OCI-LY7 (cell line): ENCODE results near the gene ARRB1. TPM values are rescaled to one million over a fixed set of nuclear protein-coding genes. Genes with fewer than 3 reads are reported as not detected.

Experiments used
- Bru-seq: library from RNA; stranded (reverse); fragments of 400-500 nt; gene quantifications from one replicate; lab custom pipeline; 2021; lab: Mats Ljungman, UMichigan
- BruChase-seq, 2 experiments: library from RNA; stranded (reverse); fragments of 400-500 nt; gene quantifications; one replicate each; lab custom pipeline; 2021; lab: Mats Ljungman, UMichigan
- BruUV-seq: library from RNA; stranded (reverse); fragments of 400-500 nt; replicated peaks from 2 replicates; lab custom pipeline; 2021; lab: Mats Ljungman, UMichigan
- CTCF ChIA-PET: fragments of 300-600 bp; sonication (Branson Sonifier 250); formaldehyde crosslinking; loops from one replicate; lab custom pipeline; 2022; ENCODE audit warnings: antibody characterized with exemption; ENCODE audit not compliant: unreplicated experiment; lab: Charles Lee
- POLR2A ChIA-PET: fragments of 300-600 bp; sonication (Branson Sonifier 250); formaldehyde crosslinking; loops from one replicate; lab custom pipeline; 2022; ENCODE audit warnings: antibody characterized with exemption; lab: Charles Lee
- DNase-seq: peaks from one replicate; pipeline ENCODE4 v3.0.0-alpha.2; 2015; ENCODE audit warnings: low spot score
- H2AFZ ChIP-seq: fragments of 200-600 bp; sonication (generic), shearing (Covaris generic); 2 replicates; pipeline ENCODE4 v1.6.1; 2014; ENCODE audit warnings: mild to moderate bottlenecking, antibody characterized with exemption, low read length, moderate library complexity
- H3K27ac ChIP-seq: fragments of 200-600 bp; sonication (generic); 2 replicates; pipeline ENCODE4 v1.5.1; 2014; ENCODE audit warnings: mixed run types, low read depth, mild to moderate bottlenecking, moderate library complexity, low read length, inconsistent platforms; ENCODE audit not compliant: poor library complexity, severe bottlenecking
- H3K36me3 ChIP-seq: fragments of 200-600 bp; sonication (generic); 2 replicates; pipeline ENCODE4 v1.6.1; 2014; ENCODE audit warnings: mild to moderate bottlenecking, antibody characterized with exemption, low read length, moderate library complexity, mixed read lengths; ENCODE audit not compliant: insufficient read depth
- H3K4me1 ChIP-seq: fragments of 200-600 bp; sonication (generic); 2 replicates; pipeline ENCODE4 v1.5.1; 2014; ENCODE audit warnings: mild to moderate bottlenecking, low read length; ENCODE audit not compliant: insufficient read depth, poor library complexity, severe bottlenecking
- H3K4me2 ChIP-seq: fragments of 200-600 bp; sonication (generic); 2 replicates; pipeline ENCODE4 v1.6.1; 2014; ENCODE audit warnings: mild to moderate bottlenecking, low read length
- H3K4me3 ChIP-seq: fragments of 200-600 bp; sonication (generic); 2 replicates; pipeline ENCODE4 v1.5.1; 2014; ENCODE audit warnings: mild to moderate bottlenecking, low read depth, low read length; ENCODE audit not compliant: poor library complexity, severe bottlenecking
- H3K79me2 ChIP-seq: fragments of 200-600 bp; sonication (generic); 2 replicates; pipeline ENCODE4 v1.6.1; 2016; ENCODE audit warnings: low read depth, mild to moderate bottlenecking, low read length, moderate library complexity, mixed read lengths; ENCODE audit not compliant: insufficient read depth
- H3K9me2 ChIP-seq: fragments of 200-600 bp; sonication (generic); 2 replicates; pipeline ENCODE4 v1.6.1; 2016; ENCODE audit warnings: mild to moderate bottlenecking, low read length, mixed read lengths; ENCODE audit not compliant: insufficient read depth
- H3K9me3 ChIP-seq: fragments of 200-600 bp; sonication (generic); 2 replicates; pipeline ENCODE4 v1.6.1; 2014; ENCODE audit warnings: mild to moderate bottlenecking, mixed run types, low read length, mixed read lengths
- H4K20me1 ChIP-seq: fragments of 200-600 bp; sonication (generic); 2 replicates; pipeline ENCODE4 v1.6.1; 2014; ENCODE audit warnings: mild to moderate bottlenecking, antibody characterized with exemption, low read length, moderate library complexity, mixed read lengths; ENCODE audit not compliant: insufficient read depth
- CTCF ChIP-seq: fragments of 200-600 bp; sonication (generic); conservative IDR thresholded peaks from 2 replicates; pipeline ENCODE4 v1.5.1; 2014; ENCODE audit warnings: mild to moderate bottlenecking, antibody characterized with exemption, low read length, moderate library complexity, mixed read lengths
- EZH2phosphoT487 ChIP-seq: fragments of 200-600 bp; sonication (generic); IDR thresholded peaks from 2 replicates; pipeline ENCODE4 v1.6.1; 2018; ENCODE audit warnings: low read depth, borderline replicate concordance, mild to moderate bottlenecking, mixed run types, antibody characterized with exemption, low read length, moderate library complexity, mixed read lengths
- intact Hi-C: fragments of 100-400 bp; cut with micrococcal nuclease; formaldehyde crosslinking; loops from one replicate; pipeline ENCODE4 v1.10.0; 2022; ENCODE audit not compliant: unreplicated experiment
- long read RNA-seq: library from polyadenylated mRNA; stranded (forward); transcript quantifications from one replicate; pipeline ENCODE4 v2.0.0, GENCODE V29; 2022
- total RNA-seq, 2 experiments: library from RNA; depleted of rRNA in 1 of 2; stranded (reverse); fragments of >200 nt in 1 of 2; shearing (Covaris generic) in 1 of 2; gene quantifications; 2 replicates each; pipeline ENCODE4 v1.2.3, GENCODE V29; 2014 to 2022

ARRB1 gene
- not detected in 2 replicates for total RNA-seq (2014; rRNA removed; shearing (Covaris generic))
- not detected in 2 replicates for total RNA-seq (2022)
- Bru-seq, nascent RNA = not detected
- BruChase-seq, experiment 1, labeled RNA remaining after a 6-hour chase = percentile 2 among the genes with signal in this experiment
- BruChase-seq, experiment 2, labeled RNA remaining after a 2-hour chase = percentile 6 among the genes with signal in this experiment
- long read RNA-seq = 0 reads

DNA sequence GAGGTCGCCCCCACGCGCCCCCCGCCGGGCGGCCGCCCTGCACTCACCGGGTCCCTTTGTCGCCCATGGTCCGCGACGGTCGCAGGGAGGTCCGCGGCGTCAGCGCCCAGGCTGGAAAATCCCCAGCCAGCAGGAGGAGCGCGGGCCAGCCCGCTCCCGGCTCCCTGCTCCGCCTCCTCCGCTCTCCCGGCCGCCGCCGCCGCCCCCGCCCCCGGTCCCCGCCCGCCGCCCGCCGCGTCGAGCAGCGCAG is at the start of gene ARRB1:
ARRB1 (minus strand) TSS at position 121 of the 250 bp plus-strand sequence; CDS start at position 67, 54 bp downstream.
- no peak for DNase-seq
- no peaks in the 10 kb centered on the region for H3K4me1 ChIP-seq
- POLR2A ChIA-PET = no interaction called here
- H3K79me2 ChIP-seq = no peaks in the 10 kb centered on the region
- no peaks in the 10 kb centered on the region for H3K9me3 ChIP-seq
- H3K4me3 ChIP-seq = no peak within 1 kb of the TSS
- no peaks in the 10 kb centered on the region for H3K36me3 ChIP-seq
- CTCF ChIA-PET = no interaction called here
- no peaks in the 10 kb centered on the region for H3K9me2 ChIP-seq
- H4K20me1 ChIP-seq = no peaks in the 10 kb centered on the region
- no peak within 1 kb of the TSS for H3K4me2 ChIP-seq
- no peak within 1 kb of the TSS for H3K27ac ChIP-seq
- intact Hi-C loops = no loop called here
- no peak for TF ChIP-seq EZH2phosphoT487
- no TSS peak for BruUV-seq
- no peak within 1 kb of the TSS for H2AFZ ChIP-seq

DNA sequence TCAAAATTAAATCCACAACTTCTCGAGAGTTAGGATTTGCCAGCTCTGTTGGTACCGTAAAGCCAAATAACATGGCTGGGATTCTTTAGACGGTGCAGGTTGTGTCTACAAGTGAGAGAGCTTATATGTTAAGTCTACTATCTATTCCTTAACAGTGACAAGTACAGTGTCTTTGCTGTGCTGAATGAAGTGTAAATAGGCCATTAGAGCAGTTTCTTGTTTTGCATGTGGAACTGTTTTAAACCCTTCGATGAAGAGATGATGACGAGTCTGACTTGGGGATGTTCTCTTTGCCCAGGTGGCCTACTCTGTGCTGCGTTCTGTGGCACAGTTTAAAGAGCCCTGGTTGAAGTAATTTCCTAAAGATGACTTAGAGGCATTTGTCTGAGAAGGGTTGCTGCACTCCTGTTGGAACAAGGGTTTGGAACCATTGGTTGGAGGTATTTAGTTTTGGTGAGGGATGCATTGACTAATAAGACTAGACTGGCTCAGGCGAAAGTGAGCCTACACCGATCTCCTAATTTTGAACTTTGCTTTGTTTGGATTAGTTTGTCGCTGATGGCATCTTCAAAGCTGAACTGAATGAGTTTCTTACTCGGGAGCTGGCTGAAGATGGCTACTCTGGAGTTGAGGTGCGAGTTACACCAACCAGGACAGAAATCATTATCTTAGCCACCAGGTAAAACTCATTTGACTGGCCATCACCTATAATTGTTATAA is 48.8 kb upstream of the ARRB1 start:
- DNase-seq = peak; percentile 43
- intact Hi-C loops = no loop called here
- Histone ChIP-seq H3K27ac (peak overlapping the region; percentile 75), H3K79me2 (peaks cover 54% of the 10 kb centered on the region), H3K4me2 (peak overlapping the region; percentile 87), H3K36me3 (peaks cover 58% of the 10 kb centered on the region), H3K9me3 (no peaks in the 10 kb centered on the region), H4K20me1 (peaks cover 50% of the 10 kb centered on the region), H3K4me3 (peak overlapping the region; percentile 97), H3K9me2 (no peaks in the 10 kb centered on the region), H2AFZ (no peak overlapping the region), H3K4me1 (peaks cover 25% of the 10 kb centered on the region)
- BruUV-seq = no TSS peak
- ChIA-PET CTCF (no interaction called here), POLR2A (interaction anchor here (0.5 to 1.4 kb wide), 5 partner anchors 25 to 834 kb away, joined by 3 to 4 read pairs (median 3); no protein-coding TSS in a partner anchor)
- TF ChIP-seq EZH2phosphoT487 = no peak
- no peak for TF ChIP-seq CTCF

GRCh38 chr11:75399344-75400145 is 48.1 kb upstream of the ARRB1 start, which contains the start of gene RPS3:
TSS of gene RPS3 (plus strand) at chr11:75399518. CDS start at chr11:75399548, 30 bp downstream.
- TF ChIP-seq EZH2phosphoT487 (no peak), CTCF (peak; percentile 57)
- peak within 1 kb of the TSS; percentile 87 for H3K4me2 ChIP-seq
- BruUV-seq = TSS peak; percentile 65
- DNase-seq = peak; percentile 94
- no peaks in the 10 kb centered on the region for H3K9me3 ChIP-seq
- H3K9me2 ChIP-seq = no peaks in the 10 kb centered on the region
- CTCF ChIA-PET = interaction anchor here (0.6 kb wide), 1 partner anchor 77 kb away, joined by 3 read pairs; no protein-coding TSS in a partner anchor
- H4K20me1 ChIP-seq = peaks cover 48% of the 10 kb centered on the region
- POLR2A ChIA-PET = interaction anchor here (0.9 to 1.4 kb wide), 3 partner anchors 108 to 835 kb away, joined by 3 to 4 read pairs (median 4); no protein-coding TSS in a partner anchor
- peaks cover 51% of the 10 kb centered on the region for H3K36me3 ChIP-seq
- peak within 1 kb of the TSS; percentile 97 for H3K4me3 ChIP-seq
- intact Hi-C loops = no loop called here
- peak within 1 kb of the TSS; percentile 91 for H2AFZ ChIP-seq
- H3K79me2 ChIP-seq = peaks cover 54% of the 10 kb centered on the region
- H3K27ac ChIP-seq = peak within 1 kb of the TSS; percentile 75
- peaks cover 25% of the 10 kb centered on the region for H3K4me1 ChIP-seq
